Spleen (tissue), 11 donors: ENCODE data around the gene RAB28. TPM values are rescaled to one million over a fixed set of nuclear protein-coding genes. Genes with fewer than 3 reads are reported as not detected.

Experiments used
- DNase-seq: peaks from one replicate; pipeline ENCODE4 v3.0.0-alpha.2; 2020
- H3K27ac ChIP-seq, 8 donors: fragments of 200-600 bp; sonication (generic) in 7 of 8; 1 replicate in 4 of 8; 2 replicates in 4 of 8; pipeline versions ENCODE4 v1.5.0 to v1.8.0; 2016 to 2021; ENCODE audit warnings: inconsistent platforms in 4 of 8, mild to moderate bottlenecking in 4 of 8, moderate library complexity in 1 of 8
- H3K27me3 ChIP-seq, 7 donors: fragments of 200-600 bp; sonication (generic) in 6 of 7; replicated peaks in 1 of 7; 1 replicate in 4 of 7; 2 replicates in 3 of 7; pipeline versions ENCODE4 v1.5.0 to v1.8.0; 2016 to 2021; ENCODE audit warnings: inconsistent platforms in 3 of 7, mild to moderate bottlenecking in 1 of 7
- H3K36me3 ChIP-seq, 6 donors: fragments of 200-600 bp; sonication (generic) in 5 of 6; 1 replicate in 4 of 6; 2 replicates in 2 of 6; pipeline versions ENCODE4 v1.5.0 to v1.8.0; 2016 to 2021; ENCODE audit warnings: inconsistent platforms in 2 of 6
- H3K4me1 ChIP-seq, 6 donors: fragments of 200-600 bp; sonication (generic) in 5 of 6; 1 replicate in 3 of 6; 2 replicates in 3 of 6; pipeline versions ENCODE4 v1.5.0 to v1.8.0; 2016 to 2021; ENCODE audit warnings: inconsistent platforms in 3 of 6
- H3K4me3 ChIP-seq, 8 donors: fragments of 200-600 bp; sonication (generic) in 7 of 8; 1 replicate in 4 of 8; 2 replicates in 4 of 8; pipeline versions ENCODE4 v1.5.0 to v1.8.0; 2016 to 2021; ENCODE audit warnings: inconsistent platforms in 4 of 8, mild to moderate bottlenecking in 4 of 8, moderate library complexity in 2 of 8
- H3K9me3 ChIP-seq, 8 donors: fragments of 200-600 bp; sonication (generic) in 7 of 8; 1 replicate in 4 of 8; 2 replicates in 4 of 8; pipeline versions ENCODE4 v1.5.0 to v1.8.0; 2016 to 2021; ENCODE audit warnings: inconsistent platforms in 4 of 8
- POLR2A ChIP-seq, 3 donors: fragments of 450-650 bp; IDR thresholded peaks; one replicate each; pipeline ENCODE4 v1.5.1; 2017; ENCODE audit warnings: antibody characterized with exemption in 3 of 3, mild to moderate bottlenecking in 1 of 3
- POLR2AphosphoS5 ChIP-seq, 3 donors: sonication (generic); formaldehyde crosslinking; IDR thresholded peaks; one replicate each; pipeline ENCODE4 v1.5.1; 2017; ENCODE audit warnings: antibody characterized with exemption in 3 of 3
- WGBS, 5 donors: extraction: QIAGEN DNeasy Blood & Tissue Kit in 3 of 5; methylation state at CpG; one replicate each; pipeline versions ENCODE4 v1.1.5 to v1.1.7; 2013 to 2018; 5-methylcytosine and 5-hydroxymethylcytosine counted together
- intact Hi-C: fragments of 100-400 bp; cut with DNase I; formaldehyde crosslinking; loops from one replicate; pipeline ENCODE4 v1.15.0; 2023; ENCODE audit warnings: low total_unique reads
- polyA plus RNA-seq, 3 donors: library from polyadenylated mRNA; stranded (reverse); fragments of 200-250 nt; gene quantifications; one replicate each; pipeline ENCODE4 v1.2.1, GENCODE V29; 2013
- total RNA-seq, 7 donors: library from RNA; depleted of rRNA in 3 of 7; stranded (reverse); fragments of >200 nt in 3 of 7; fragmentation: NEBNext Ultra II Directional in 4 of 7; extraction: Animal tissue kit (Norgen Biotek cat#: 25700) in 4 of 7; gene quantifications; one replicate each; pipeline versions ENCODE4 v1.1.0 to v1.2.1, GENCODE V29; 2016 to 2021
- TF ChIP-seq, protein P1 (sequence below), 11 experiments: fragments of 200-600 bp in 7 of 11; fragments of 450-650 bp in 4 of 11; sonication (generic) in 4 of 11; IDR thresholded peaks in 8 of 11; conservative IDR thresholded peaks in 3 of 11; 1 replicate in 7 of 11; 2 replicates in 4 of 11; pipeline versions ENCODE4 v1.4.0 to v1.8.0; 2016 to 2021; ENCODE audit warnings: antibody characterized with exemption in 11 of 11, inconsistent platforms in 4 of 11, mild to moderate bottlenecking in 1 of 11
- donor health status: healthy with polysubstance abuse.
- donor health status: DM: no; HTN: no; CAD: no; lungs with moderate emphysema.
- donor health status: DM: no; HTN: no; CAD: no.
- donor health status: Bipolar disorder and iron deficiency.
- donor health status: healthy.
- donor health status: DM: no; HTN: no; CAD: no.
- donor health status: DM: yes; HTN: yes; CAD: no.

RAB28 gene
- total and polyA plus RNA-seq, 10 donors, result 9.9 to 23.4 (median 18.3) TPM

DNA sequence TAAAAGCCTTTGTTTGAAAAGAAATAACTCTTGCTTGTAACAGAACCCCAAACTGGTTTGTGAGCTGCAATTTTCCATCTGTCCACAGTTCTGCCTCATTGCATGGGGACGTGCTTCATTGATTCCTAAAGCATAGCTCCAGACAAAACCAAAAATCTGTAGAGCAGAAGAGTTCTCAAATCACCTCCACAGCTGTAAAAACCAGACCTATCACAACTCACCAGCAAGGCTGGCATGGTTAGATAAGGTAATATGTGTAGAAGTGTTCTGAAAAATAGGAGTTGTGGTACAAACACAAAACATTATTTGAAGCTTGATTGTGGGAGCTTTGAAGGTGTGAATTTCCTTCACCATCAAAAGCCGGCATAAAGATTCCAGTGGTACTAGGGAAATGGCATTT, 12.5 kb upstream of the RAB28 start:
- H3K4me1 ChIP-seq, result peaks cover 0 to 6% (median 0%) of the 10 kb centered on the region in 6 donors
- TF ChIP-seq, protein P1, sequence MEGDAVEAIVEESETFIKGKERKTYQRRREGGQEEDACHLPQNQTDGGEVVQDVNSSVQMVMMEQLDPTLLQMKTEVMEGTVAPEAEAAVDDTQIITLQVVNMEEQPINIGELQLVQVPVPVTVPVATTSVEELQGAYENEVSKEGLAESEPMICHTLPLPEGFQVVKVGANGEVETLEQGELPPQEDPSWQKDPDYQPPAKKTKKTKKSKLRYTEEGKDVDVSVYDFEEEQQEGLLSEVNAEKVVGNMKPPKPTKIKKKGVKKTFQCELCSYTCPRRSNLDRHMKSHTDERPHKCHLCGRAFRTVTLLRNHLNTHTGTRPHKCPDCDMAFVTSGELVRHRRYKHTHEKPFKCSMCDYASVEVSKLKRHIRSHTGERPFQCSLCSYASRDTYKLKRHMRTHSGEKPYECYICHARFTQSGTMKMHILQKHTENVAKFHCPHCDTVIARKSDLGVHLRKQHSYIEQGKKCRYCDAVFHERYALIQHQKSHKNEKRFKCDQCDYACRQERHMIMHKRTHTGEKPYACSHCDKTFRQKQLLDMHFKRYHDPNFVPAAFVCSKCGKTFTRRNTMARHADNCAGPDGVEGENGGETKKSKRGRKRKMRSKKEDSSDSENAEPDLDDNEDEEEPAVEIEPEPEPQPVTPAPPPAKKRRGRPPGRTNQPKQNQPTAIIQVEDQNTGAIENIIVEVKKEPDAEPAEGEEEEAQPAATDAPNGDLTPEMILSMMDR (IDR thresholded peaks at IDR 0.05 in 8 of 11, conservative IDR thresholded peaks at IDR 0.05 in 3 of 11), result no peak
- TF ChIP-seq POLR2A (IDR thresholded peaks at IDR 0.05) (no peak), POLR2AphosphoS5 (IDR thresholded peaks at IDR 0.05) (no peak)
- DNase-seq, result no peak
- H3K27me3 ChIP-seq, result peaks cover 0 to 37% (median 0%) of the 10 kb centered on the region in 7 donors
- H3K36me3 ChIP-seq, result no peaks in the 10 kb centered on the region
- peaks cover 0 to 7% (median 2%) of the 10 kb centered on the region in 8 donors for H3K9me3 ChIP-seq
- H3K4me3 ChIP-seq, result no peak overlapping the region
- WGBS, 5 donors, result 68 to 80% (median 71%) methylated on average over 2 of the region's 2 CpGs
- H3K27ac ChIP-seq, result no peak overlapping the region
- intact Hi-C loops, result no loop called here

DNA sequence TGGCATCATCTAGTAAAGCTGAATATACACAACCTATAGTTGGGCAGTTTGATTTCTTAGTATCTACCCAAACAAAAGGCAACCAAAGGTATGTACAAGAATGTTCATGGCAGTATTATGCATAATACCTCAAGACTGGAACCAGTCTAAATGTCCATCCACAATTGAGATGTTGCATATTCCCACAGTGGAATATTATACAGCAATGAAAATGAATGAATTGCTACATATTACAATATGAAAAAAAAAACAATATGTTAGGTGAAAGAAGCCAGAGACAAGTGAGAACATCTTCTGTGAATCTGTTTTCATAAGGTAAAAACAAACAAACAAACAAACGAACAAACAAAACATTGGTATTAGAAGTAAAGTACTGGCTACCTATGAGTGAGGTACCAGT, 11.6 kb upstream of the RAB28 start:
- intact Hi-C loops, result no loop called here
- TF ChIP-seq, protein P1 (IDR thresholded peaks at IDR 0.05 in 8 of 11, conservative IDR thresholded peaks at IDR 0.05 in 3 of 11), result no peak
- no peak for TF ChIP-seq POLR2A (IDR thresholded peaks at IDR 0.05)
- TF ChIP-seq POLR2AphosphoS5 (IDR thresholded peaks at IDR 0.05), result no peak

DNA sequence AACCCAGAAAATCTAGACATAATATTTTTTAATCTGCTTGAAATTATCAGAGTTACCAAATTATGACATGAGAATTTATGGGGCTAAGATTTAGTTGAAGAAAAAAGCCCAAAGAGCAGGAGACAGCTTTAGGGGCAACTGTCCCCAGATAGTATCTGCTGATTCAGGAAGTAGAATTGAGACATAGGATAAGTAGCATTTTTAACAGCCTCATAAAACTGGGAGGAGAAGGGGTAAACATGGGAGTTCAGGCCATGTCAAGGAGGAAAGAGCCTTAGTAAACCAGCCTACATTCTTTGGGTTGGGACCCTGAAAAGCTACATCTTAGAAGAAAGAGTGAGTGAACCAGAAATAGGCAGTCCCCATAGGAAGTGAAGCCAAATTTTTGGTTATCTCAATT, 9.7 kb upstream of the RAB28 start:
- peaks cover 0 to 6% (median 0%) of the 10 kb centered on the region in 6 donors for H3K4me1 ChIP-seq
- H3K4me3 ChIP-seq, result no peak overlapping the region
- no peak for DNase-seq
- no peak for TF ChIP-seq POLR2AphosphoS5 (IDR thresholded peaks at IDR 0.05)
- no peak for TF ChIP-seq POLR2A (IDR thresholded peaks at IDR 0.05)
- TF ChIP-seq, protein P1 (IDR thresholded peaks at IDR 0.05 in 8 of 11, conservative IDR thresholded peaks at IDR 0.05 in 3 of 11), result no peak
- peaks cover 0 to 44% (median 3%) of the 10 kb centered on the region in 7 donors for H3K27me3 ChIP-seq
- H3K27ac ChIP-seq, result no peak overlapping the region
- no peaks in the 10 kb centered on the region for H3K36me3 ChIP-seq
- intact Hi-C loops, result no loop called here
- peaks cover 0 to 7% (median 2%) of the 10 kb centered on the region in 8 donors for H3K9me3 ChIP-seq

More for the DNA sequence above, 11.6 kb upstream of the RAB28 start:
- Histone ChIP-seq H3K36me3 (no peaks in the 10 kb centered on the region), H3K27ac (no peak overlapping the region), H3K4me3 (no peak overlapping the region), H3K4me1 (peaks cover 0 to 6% (median 0%) of the 10 kb centered on the region in 6 donors), H3K27me3 (peaks cover 0 to 38% (median 0%) of the 10 kb centered on the region in 7 donors), H3K9me3 (peaks cover 0 to 7% (median 2%) of the 10 kb centered on the region in 8 donors)
- no peak for DNase-seq
- 81 to 95% (median 88%) methylated on average over 1 of the region's 1 CpG for WGBS, 5 donors

DNA sequence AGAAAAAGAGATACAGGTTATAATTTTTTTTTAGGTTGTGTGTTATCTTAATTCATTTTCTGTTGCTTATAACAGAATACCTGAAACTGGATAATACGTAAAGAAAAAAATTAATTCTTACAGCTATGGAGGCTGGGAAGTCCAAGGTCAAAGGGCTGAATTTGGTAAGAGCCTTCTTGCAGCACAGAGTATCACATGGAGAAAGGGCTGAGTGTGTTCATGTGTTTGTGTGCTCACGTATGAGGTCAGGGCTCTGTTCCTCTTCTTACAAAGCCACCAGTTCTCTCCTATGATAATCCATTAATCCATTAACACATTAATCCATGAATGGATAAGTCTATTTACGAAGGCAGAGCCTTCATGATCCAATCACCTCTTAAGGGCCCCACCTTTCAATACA, 8.6 kb upstream of the RAB28 start:
- H3K36me3 ChIP-seq, result no peaks in the 10 kb centered on the region
- H3K27me3 ChIP-seq, result peaks cover 0 to 55% (median 7%) of the 10 kb centered on the region in 7 donors
- H3K4me3 ChIP-seq, result no peak overlapping the region
- intact Hi-C loops, result no loop called here
- H3K27ac ChIP-seq, result no peak overlapping the region
- no peak for DNase-seq
- no peak for TF ChIP-seq POLR2AphosphoS5 (IDR thresholded peaks at IDR 0.05)
- no peak for TF ChIP-seq POLR2A (IDR thresholded peaks at IDR 0.05)
- TF ChIP-seq, protein P1 (IDR thresholded peaks at IDR 0.05 in 8 of 11, conservative IDR thresholded peaks at IDR 0.05 in 3 of 11), result no peak
- no peaks in the 10 kb centered on the region for H3K4me1 ChIP-seq
- 74 to 89% (median 78%) methylated on average over 3 of the region's 3 CpGs for WGBS, 5 donors
- peaks cover 0 to 9% (median 3%) of the 10 kb centered on the region in 8 donors for H3K9me3 ChIP-seq
